ENCODE data around the gene UROC1.
"Not testable (repeated sequence)": the region's sequence is repeated elsewhere in the genome, so short reads cannot be mapped to it uniquely, and the experiment has no call there.

Gene UROC1

DNA sequence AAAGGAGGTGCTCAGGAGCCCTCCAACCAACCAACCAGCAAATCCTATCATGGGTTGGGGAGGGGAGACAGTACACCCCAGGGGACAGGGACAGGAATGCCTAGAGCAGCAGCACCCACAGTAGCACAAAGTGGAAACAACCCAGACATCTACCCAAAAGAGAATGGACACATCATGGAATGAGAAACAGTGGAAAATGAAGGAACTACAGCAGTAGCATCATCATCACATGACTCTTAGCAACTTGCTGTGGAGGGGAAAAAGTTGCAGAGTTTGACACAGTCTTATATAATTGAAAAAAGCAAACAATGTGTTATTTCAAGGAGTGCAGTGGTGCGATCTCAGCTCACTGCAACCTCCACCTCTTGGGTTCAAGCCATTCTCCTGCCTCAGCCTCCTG lies 30.1 kb upstream of the UROC1 start:
- no peak for DNase-seq (ENCODE audit: low spot score)

DNA sequence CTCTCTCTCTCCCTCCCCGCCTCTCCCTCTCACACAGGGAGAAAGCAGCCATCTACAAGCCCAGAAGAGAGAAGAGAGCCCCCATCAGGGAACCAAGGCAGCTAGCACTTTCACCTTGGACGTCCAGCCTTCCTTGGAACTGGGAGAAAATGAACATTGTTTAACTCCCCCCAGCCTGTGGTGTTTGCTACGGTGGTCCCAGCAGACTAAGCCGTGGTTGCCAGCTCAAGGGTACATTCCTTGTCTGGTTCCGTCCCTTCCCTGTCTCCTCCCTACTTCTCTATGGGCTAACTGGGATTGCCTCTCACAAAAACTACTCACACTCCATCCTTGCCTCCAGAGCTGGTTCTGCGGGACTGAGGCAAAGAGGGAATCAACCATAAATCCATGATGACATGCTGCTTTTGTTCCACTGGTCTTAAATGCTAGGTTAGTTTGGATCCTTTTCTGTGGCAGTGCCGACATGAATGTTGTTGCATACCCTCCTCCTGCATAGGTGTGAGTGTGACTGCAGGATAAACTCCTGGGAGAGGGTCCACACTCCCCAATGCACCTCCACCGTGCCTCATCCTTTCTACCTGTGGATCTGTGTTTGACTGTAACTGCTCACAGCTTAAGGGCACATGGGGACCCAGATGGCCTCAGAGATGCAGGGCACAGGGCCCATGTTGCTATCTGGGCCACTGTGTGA lies 29.1 kb upstream of the UROC1 start:
- DNase-seq (ENCODE audit: low spot score) = no peak

DNA sequence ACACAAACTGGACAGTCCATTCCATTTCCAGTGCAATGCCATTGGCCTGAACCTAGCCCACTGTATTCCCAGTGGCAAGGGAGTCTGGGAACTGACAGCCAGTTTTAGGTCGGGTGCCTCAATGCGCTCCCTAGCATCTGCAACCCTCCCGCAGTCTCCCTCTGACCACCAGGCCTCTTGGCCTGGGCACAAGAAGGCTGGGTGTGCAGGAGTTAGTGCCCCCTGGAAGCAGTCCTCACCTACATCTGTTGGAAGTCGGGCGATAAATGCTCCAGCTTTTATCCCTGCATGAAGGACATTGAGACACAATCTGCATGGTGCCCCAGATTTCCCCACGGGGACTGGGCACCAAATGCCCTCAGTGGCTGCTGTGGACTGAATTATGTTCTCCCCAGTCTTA lies 28.4 kb upstream of the UROC1 start:
- no peak for DNase-seq (ENCODE audit: low spot score)

DNA sequence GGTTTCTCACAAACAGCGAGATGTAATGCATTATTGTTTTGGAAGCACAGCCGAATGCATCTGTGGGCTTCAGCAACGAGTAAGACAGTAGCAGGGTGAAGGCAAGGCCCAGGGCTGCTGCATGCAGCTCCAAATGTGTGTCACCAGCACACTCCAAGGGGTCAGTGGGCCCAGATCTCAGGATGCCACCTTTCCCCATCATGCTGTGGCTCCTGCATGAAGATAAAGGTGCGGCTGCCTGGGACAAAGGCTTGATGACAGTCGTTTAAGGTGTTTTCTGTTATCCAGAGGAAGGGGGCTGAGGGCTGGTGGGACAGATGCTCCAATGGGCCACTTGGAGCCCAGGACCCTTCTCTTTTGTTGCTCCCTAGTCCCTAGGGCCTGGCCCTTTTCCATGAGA lies 28.0 kb upstream of the UROC1 start:
- no peak for DNase-seq (ENCODE audit: low spot score)

DNA sequence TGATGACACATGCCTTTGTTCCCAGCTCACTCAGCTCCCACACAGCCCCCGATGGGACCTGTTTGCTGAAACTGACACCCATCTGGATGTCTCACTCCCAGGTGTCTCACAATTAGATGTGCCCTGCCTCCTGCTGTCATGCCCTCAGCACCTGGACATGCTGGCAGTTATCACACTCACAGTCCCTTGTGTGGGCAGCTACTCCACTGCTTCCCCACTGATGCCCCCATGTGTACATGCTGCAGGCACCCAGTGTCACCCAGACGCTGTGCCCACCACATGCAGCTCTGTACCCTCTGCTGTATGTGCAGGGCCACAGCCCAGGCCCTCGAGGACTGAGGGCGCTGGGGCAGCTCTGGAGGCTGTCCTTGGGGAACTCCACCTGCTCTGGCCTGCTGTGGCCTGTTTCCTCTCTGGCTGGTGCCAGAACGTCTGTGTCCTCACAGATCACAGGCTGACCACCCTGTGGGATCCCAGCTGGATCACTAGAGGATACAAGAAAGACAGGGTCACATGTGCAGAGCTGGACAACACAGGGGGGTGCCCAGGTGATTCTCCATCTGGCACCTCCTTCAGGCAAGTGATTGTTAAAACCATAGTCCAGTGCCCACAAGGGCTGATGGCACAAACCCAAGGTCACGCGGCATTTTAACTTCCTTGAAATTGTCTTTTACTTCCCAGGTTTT lies 27.2 kb upstream of the UROC1 start:
- DNase-seq (ENCODE audit: low spot score) = no peak

DNA sequence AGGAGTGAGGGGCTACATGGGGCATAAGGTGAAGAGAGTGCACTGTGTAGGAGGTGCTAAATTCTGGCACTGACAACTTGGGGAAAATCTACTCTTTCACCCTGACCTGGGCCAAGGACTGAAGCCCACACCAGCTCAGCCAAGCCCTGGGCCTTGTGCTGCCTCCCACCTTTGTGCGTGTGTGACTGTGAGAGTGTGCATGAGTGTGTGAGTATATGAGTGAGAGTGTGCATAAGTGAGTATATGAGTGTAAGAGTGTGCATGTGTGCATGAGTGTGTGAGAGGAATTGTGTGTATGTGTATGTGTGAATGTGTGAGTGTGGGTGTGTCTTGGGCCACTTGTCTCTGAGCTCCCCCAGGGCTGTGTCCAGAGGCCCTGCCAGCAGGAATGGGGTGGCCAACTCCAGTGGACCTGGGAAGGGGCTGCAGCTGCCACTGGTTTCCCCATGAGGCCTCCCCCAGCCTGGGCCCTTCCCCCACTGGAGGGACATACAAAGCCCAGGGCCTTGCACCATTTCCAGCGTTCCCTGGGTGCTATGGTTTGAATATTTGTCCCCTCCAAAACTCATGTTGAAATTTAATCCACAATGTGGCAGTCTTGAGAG lies 26.0 kb upstream of the UROC1 start:
- no peak for DNase-seq (ENCODE audit: low spot score)

DNA sequence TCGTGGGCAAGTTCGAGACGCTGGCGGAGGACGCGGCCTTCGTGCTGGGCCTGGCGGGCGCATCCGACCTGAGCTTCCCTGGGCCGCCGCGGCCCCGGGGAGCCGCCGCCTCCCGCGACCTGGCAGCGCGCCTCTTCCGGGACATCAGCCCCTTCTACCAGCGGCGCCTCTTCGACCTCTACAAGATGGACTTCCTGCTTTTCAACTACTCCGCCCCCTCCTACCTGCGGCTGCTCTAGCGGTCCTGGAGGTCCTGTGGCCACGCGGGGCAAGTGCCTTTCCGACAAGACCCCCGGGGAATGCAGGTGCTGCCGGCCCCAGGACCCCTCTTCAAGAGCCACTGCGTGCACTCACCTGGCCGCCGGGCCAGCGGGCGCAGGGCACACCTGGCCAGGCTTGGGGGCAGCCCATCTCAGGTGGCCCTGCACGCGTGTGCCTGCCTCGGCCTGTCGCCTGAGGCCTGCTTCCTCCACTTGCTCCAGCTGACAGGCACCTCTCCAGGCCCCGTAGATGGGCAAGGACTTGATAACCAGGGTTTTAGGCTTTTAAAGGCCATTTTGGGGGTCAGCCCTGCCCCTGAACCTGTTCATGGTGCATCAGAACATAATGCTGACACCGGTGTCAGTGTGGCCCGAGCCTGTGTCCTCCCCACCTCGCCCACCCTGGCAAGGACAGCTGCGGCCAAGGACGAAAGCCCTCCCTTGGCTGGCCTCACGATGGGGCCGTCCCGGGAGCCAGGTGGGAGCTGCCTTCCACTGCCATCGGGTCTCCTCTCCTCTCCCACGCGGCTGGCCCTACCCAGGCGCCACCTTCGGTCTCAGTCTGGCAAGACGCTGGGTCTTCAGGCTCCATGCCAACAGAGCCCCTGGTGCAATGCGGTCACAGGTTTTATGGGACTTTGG lies 25.0 kb upstream of the UROC1 start:
- DNase-seq (ENCODE audit: low spot score) = no peak

DNA sequence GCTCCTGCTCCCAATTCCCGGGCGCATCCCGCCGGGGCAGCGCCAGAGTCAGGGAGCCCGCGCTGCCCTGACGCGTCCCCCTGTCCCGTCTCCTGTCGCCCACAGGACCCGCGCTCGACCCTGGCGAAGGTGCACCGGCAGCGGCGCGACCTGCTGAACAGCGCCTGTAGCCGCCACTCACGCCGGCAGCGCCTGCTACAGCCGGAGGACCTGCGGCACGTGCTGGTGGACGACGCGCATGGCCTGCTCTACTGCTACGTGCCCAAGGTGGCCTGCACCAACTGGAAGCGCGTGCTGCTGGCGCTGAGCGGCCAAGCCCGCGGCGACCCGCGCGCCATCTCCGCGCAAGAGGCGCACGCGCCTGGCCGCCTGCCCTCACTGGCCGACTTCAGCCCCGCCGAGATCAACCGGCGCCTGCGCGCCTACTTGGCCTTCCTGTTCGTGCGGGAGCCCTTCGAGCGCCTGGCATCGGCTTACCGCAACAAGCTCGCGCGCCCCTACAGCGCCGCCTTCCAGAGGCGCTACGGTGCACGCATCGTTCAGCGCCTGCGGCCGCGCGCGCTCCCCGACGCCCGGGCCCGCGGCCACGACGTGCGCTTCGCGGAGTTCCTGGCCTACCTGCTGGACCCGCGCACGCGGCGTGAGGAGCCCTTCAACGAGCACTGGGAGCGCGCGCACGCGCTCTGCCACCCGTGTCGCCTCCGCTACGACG lies 24.2 kb upstream of the UROC1 start:
- DNase-seq (ENCODE audit: low spot score) = no peak

DNA sequence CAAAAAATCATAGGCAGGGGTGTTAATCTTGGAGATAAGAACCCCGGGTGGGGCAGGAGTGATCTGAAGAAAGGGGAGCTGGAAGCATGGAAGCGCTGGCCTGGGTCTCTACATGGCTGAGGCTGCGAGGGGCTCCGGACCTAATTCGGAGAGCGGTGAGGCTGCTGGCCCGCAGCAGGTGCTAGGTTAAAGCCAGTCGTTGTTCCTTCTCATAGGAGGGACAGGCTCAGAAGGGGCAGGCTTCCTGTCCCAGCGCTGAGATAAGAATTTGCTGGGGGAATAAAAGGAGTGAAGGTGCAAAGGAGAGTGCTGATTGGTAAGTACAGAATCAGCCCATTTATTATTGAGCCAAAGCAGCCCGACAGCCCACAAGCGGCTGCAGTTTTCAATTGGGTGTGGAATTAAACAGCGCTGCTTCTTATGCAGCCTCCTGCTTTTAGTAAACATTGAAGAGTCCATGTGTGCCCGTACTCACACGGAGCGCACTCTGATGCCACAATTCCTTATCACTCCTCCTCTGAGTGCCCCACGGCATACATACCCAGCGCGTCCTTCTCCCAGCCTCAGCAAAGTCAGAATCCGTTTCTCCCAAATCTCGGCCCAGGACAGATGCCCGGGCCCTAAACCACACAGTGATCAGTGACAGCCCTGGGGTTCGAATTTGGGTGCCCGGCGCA lies 23.5 kb upstream of the UROC1 start:
- no peak for DNase-seq (ENCODE audit: low spot score)

DNA sequence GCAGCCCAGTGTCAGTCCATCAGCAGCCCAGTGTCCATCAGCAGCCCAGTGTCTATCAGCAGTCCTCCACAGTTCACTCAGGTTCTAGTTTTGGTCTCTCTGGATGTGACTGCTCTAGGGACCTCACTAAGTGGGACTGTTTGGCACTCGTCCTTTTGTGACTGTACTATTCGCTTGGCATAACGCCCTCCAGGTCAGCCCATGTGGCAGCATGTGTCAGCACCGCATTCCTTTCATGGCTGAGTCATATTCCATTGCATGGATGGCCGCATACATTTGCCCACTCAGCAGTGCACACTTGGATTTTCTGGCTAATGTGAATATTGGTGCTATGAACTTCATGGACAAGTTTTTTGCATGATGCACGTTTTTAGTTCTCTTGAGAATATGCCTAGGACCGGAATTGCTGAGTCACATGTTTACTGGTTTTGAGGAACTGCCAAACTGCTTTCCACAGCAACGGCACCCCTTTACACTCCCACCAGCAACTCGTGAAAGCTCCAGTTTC lies 22.8 kb upstream of the UROC1 start:
- DNase-seq (ENCODE audit: low spot score) = no peak

DNA sequence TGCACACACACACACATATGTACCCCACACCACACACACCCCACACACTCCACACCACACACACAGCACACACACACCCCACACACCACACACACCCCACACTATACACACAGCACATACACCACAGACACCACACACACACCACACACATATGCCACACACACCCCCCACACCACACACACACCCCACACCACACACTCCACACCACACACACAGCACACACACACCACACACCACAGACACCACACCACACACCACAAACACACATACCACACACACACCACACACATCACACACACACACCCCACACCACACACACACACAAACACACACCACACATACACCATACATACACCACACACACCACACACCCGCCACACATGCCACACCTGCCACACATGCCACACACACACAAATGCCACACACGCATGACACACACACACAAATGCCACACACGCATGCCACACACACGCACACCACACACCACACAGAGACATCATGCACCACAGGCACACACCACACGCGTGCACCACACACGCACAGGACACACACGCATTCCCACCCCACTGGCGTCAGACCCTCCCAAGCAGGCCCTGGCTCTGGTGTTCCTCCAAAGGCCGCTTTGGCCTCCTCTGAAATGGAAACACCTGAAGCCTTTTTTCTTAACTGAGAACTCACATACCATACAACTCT lies 22.1 kb upstream of the UROC1 start:
- DNase-seq (ENCODE audit: low spot score) = no peak

DNA sequence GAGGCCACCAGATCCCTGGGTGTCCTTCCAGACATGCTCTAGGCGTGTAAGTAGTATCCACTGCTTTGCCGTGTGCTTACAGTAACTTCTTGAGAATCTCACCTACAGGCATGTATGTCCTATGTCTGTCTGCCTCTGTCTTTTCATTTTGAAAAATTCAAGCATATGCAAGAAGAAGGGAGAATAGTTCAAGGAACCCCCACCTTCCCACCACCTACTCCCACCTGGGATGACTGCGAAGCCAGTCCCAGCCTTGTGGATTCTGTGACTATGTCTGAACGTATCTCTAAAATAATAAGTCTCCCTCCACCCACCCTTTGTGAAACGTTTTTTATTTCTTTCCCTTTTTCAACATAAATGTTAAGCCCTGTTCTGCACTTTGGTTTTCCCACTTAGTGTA lies 21.4 kb upstream of the UROC1 start:
- no peak for DNase-seq (ENCODE audit: low spot score)

DNA sequence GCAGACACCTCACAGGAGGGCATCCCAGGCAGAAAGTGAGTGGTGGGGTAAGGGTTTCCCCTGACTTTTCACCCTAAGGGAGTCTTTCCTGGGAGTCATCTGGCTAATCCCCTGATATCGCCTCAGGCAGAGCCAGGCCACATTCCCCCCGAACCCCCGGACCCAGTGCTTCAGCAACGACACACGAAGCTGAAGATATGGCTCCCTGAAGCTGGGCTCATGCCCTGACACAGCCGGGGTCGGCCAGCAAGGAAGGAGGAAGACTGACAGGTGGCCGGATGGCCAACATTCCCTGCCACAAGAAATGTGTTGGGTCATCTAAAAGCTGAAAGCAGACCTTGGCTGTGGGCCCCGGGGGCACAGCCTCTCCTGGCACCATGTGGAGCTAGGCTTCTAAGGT lies 20.7 kb upstream of the UROC1 start:
- no peak for DNase-seq (ENCODE audit: low spot score)

DNA sequence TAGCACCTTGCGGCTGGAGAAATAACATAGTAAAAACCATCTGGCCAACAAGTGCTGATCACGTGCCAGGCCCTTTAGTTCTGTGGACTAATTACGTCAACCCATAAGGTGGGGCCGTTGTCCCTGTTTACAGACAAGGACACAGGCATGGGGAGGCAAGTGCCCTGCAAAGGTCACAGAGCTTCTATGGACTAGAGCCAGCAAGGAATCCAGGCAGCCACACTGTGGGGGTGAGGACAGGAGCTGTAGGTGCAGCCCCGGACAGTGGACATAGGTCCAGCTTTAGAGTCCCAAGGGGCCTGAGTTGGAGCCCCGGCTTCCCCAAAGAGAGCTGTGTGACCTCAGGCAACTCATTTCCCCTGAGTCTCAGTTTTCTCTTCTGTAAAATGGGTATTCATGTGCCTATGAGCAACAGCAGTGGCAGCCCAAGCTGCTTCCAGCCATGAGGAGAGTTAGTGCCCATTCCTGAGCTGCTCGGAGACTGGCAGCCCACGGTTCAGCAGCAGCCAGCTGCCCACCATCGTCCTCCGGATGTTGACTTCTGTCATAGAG lies 20.2 kb upstream of the UROC1 start:
- DNase-seq (ENCODE audit: low spot score) = no peak

DNA sequence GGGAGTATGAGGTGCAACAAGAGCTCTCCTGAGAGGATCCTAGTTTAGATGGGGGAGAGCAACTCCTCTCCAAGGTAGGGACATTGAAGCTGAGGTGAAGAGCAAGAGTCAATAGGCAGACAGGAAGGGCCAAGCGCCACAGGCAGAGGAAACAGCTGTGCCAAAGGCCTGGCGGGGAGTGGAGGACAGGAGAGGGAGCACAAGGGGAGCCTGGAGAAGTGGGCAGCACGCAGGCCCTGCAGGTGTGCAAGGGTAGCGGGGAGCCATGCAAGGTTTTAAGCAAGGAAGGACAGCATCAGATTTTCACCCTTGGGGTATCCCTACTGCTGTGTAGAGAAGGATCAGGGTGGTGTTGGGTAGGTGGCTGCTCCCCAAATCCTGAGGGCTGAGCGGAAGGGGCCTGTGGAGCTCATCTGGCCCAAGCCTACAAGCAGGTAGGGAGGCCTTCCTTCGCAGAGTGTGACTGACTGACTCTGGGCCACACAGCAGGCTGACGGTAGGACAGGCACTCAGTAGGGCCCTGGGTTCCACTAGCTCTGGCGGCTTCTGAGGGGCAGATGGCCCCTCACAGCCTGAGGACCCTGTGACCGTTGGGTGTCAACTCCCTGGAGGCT lies 19.6 kb upstream of the UROC1 start:
- DNase-seq (ENCODE audit: low spot score) = no peak

DNA sequence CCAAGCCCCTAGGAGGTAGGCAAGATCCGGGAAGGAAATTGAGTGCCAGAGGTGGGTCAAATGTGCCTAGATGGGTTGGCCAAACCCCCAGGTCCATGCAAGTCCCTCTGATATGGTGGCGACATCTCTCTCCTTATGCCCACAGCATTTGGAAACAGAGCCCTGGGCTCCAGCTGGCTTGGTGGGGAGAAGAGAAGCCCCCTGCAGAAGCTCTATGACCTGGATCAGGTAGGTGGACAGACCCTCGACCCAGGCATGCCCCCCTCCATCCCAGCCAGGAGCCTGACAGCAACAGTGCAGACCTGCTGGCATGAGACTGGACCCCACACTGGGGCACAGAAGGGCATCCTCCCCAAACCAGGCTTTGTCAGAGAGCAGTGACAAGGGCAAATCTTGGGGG lies 18.6 kb upstream of the UROC1 start:
- no peak for DNase-seq (ENCODE audit: low spot score)

DNA sequence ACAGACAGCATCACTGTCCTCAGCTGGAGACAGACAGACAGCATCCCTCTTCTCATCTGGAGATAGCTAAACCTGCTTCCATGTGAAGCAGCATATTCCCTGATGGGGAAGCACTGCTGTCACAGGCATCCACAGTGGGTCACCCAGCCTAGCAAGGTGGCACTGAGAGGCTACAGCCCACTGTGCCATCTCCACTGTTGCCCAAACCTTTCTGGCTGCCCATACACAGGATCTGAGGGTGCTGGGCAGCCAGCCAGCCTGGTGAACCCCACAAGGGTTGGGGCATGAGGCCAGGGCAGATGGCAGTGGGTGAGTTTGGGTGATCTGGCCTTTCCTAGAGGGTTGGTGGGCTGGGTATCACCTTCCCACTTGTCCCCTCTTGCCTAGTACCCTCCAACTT lies 18.1 kb upstream of the UROC1 start:
- no peak for DNase-seq (ENCODE audit: low spot score)

DNA sequence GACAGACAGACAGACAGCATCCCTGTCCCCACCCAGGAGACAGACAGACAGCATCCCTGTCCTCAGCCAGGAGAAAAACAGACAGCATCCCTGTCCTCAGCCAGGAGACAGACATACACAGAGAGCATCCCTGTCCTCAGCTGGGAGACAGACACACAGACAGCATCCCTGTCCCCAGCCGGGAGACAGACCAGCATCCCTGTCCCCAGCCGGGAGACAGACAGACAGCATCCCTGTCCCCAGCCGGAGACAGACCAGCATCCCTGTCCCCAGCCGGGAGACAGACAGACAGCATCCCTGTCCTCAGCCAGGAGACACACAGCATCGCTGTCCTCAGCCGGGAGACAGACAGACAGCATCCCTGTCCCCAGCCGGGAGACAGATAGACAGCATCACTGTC lies 17.1 kb upstream of the UROC1 start:
- not testable (repeated sequence) for DNase-seq (ENCODE audit: low spot score)

DNA sequence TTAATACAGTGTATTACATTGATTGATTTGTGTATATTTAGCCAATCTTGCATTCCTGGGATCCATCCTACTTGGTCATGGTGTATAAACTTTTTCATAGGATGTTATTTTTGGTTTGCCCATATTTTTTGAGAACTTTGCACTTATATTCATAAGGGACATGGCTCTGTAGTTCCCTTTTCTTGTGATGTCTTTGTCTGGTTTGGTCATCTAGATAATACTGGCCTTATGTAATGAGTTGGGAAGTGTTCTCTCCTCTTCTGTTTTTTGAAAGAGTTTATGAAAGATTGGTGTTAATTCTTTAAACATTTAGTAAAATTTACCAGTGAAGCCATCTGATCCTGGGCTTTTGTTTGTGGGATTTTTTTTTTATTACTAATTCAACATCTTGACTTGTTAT lies 15.9 kb upstream of the UROC1 start:
- no peak for DNase-seq (ENCODE audit: low spot score)

DNA sequence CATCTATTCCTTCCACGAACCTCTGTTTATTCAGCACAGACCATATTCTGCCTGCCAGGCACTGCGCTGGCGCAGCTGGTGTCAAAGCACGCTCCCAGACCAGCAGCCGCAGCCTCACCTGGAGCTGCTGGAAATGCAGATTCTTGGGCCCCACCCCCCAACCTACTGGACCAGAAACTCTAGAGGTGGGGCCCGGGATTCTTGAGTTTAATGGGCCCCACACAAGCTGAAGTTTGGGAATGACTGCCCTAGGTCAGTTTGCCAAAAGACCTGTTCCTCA lies 13.4 kb upstream of the UROC1 start:
- DNase-seq (ENCODE audit: low spot score) = no peak

All from SK-N-DZ (cell line).